ENCODE measurements around the gene MAP1A. TPM values are rescaled to one million over a fixed set of nuclear protein-coding genes. Genes with fewer than 3 reads are reported as not detected.

The MAP1A gene
- total and polyA plus RNA-seq, 2 of the 13 experiments (the other 11 are each of a cell fraction or from before 2014, with no cell fraction given) = 0.01 to 0.07 TPM

GRCh38 chr15:43510200-43511011, 7.0 kb upstream of the MAP1A start (continued):
- no peak for TF ChIP-seq ZNF616 (CRISPR knock-in tag; IDR thresholded peaks at IDR 0.05; ENCODE audit: low read depth)
- peak; percentile 94 for TF ChIP-seq TFDP2 (CRISPR knock-in tag; IDR thresholded peaks at IDR 0.05)
- no peak for TF ChIP-seq NFRKB (IDR thresholded peaks at IDR 0.05)
- no peak for TF ChIP-seq PHF5A (CRISPR knock-in tag; IDR thresholded peaks at IDR 0.05; ENCODE audit: low read depth, unreplicated experiment)
- no peak for TF ChIP-seq ZNF343 (CRISPR knock-in tag; IDR thresholded peaks at IDR 0.05)
- TF ChIP-seq POGZ (CRISPR knock-in tag; IDR thresholded peaks at IDR 0.05) = no peak; the same call in 1 of the 2 replicates
- no peak for TF ChIP-seq SOX13 (IDR thresholded peaks at IDR 0.05)
- 0 out of 4 replicates have a peak, but pooled peaks of 1 of the 2 experiments have one; percentile 14 for TF ChIP-seq SOX13 (CRISPR knock-in tag; conservative IDR thresholded peaks at IDR 0.05 in 1 of 2, IDR thresholded peaks at IDR 0.05 in 1 of 2)
- TF ChIP-seq MEF2D (CRISPR knock-in tag; IDR thresholded peaks at IDR 0.05) = no peak
- TF ChIP-seq, protein P1, sequence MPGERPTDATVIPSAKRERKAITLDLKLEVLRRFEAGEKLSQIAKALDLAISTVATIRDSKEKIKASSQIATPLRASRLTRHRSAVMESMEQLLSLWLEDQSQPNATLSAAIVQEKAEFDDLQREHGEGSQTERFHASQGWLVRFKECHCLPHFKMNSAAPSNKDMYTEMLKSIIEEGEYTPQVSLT (CRISPR knock-in tag; IDR thresholded peaks at IDR 0.05; ENCODE audit: borderline replicate concordance, low read depth) = no peak
- TF ChIP-seq BCL6 (CRISPR knock-in tag; IDR thresholded peaks at IDR 0.05) = peak; percentile 2; the same call in 1 of the 2 replicates
- TF ChIP-seq ZBTB39 (CRISPR knock-in tag; IDR thresholded peaks at IDR 0.05) = no peak
- no peak for TF ChIP-seq JARID2 (CRISPR knock-in tag; IDR thresholded peaks at IDR 0.05; ENCODE audit: insufficient replicate concordance)
- no peak for TF ChIP-seq ZMAT3 (CRISPR knock-in tag; conservative IDR thresholded peaks at IDR 0.05)
- TF ChIP-seq ZNF264 (CRISPR knock-in tag; IDR thresholded peaks at IDR 0.05) = no peak
- TF ChIP-seq TGIF2 (CRISPR knock-in tag; IDR thresholded peaks at IDR 0.05) = 0 out of 2 replicates have a peak, but pooled peaks have one; percentile 14
- no peak for TF ChIP-seq ELF4 (CRISPR knock-in tag; IDR thresholded peaks at IDR 0.05; ENCODE audit: borderline replicate concordance)
- no peak for TF ChIP-seq ZNF24 (IDR thresholded peaks at IDR 0.05)
- no peak for TF ChIP-seq SATB2 (CRISPR knock-in tag; IDR thresholded peaks at IDR 0.05)
- no peak for TF ChIP-seq FOSL2 (CRISPR knock-in tag; IDR thresholded peaks at IDR 0.05)
- no peak for TF ChIP-seq TOE1 (CRISPR knock-in tag; IDR thresholded peaks at IDR 0.05)
- TF ChIP-seq PTBP1 (IDR thresholded peaks at IDR 0.05; ENCODE audit: low read depth, low read length, poor library complexity, severe bottlenecking) = no peak
- TF ChIP-seq ASH2L (IDR thresholded peaks at IDR 0.05; ENCODE audit: insufficient read length, low read depth, low read length) = peak; percentile 14
- no peak for TF ChIP-seq MEIS2 (CRISPR knock-in tag; IDR thresholded peaks at IDR 0.05)
- TF ChIP-seq, protein P2, sequence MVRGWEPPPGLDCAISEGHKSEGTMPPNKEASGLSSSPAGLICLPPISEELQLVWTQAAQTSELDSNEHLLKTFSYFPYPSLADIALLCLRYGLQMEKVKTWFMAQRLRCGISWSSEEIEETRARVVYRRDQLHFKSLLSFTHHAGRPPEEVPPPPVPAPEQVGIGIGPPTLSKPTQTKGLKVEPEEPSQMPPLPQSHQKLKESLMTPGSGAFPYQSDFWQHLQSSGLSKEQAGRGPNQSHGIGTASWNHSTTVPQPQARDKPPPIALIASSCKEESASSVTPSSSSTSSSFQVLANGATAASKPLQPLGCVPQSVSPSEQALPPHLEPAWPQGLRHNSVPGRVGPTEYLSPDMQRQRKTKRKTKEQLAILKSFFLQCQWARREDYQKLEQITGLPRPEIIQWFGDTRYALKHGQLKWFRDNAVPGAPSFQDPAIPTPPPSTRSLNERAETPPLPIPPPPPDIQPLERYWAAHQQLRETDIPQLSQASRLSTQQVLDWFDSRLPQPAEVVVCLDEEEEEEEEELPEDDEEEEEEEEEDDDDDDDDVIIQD (CRISPR knock-in tag; IDR thresholded peaks at IDR 0.05; ENCODE audit: low read depth) = no peak
- TF ChIP-seq RFX1 (IDR thresholded peaks at IDR 0.05) = peak; percentile 99
- TF ChIP-seq ZNF432 (CRISPR knock-in tag; IDR thresholded peaks at IDR 0.05; ENCODE audit: borderline replicate concordance) = no peak

All from HepG2 (cell line).